GM12878 (cell line): ENCODE measurements around the gene MYO3B. TPM values are rescaled to one million over a fixed set of nuclear protein-coding genes. Genes with fewer than 3 reads are reported as not detected.

Source experiments
- ATAC-seq: fragments of 200-7000 bp; cut with Tn5 transposase; 3 replicates; pipeline ENCODE4 v1.9.1; 2020; ENCODE audit warnings: mild to moderate bottlenecking, moderate library complexity
- BruUV-seq: library from RNA; stranded (reverse); fragments of 400-500 nt; replicated peaks from 2 replicates; lab custom pipeline; 2021; lab: Mats Ljungman, UMichigan
- CTCF ChIA-PET: fragments of 300-600 bp; sonication (Branson Sonifier 250); formaldehyde crosslinking; extraction: SDS; loops from one replicate; lab custom pipeline; 2021; ENCODE audit warnings: inconsistent platforms; lab: Yijun Ruan, JAX
- POLR2A ChIA-PET: fragments of 350-600 bp; formaldehyde crosslinking; extraction: SDS; loops from one replicate; lab custom pipeline; 2021; ENCODE audit warnings: inconsistent platforms; lab: Charles Lee
- RAD21 ChIA-PET: fragments of 300-600 bp; sonication (Branson Sonifier 250); formaldehyde crosslinking; loops from one replicate; lab custom pipeline; 2023; ENCODE audit warnings: antibody characterized with exemption; ENCODE audit not compliant: unreplicated experiment; lab: Charles Lee
- SMC1A ChIA-PET: fragments of 300-600 bp; sonication (Branson Sonifier 250); formaldehyde crosslinking; loops from one replicate; lab custom pipeline; 2023; ENCODE audit not compliant: unreplicated experiment, uncharacterized antibody; lab: Charles Lee
- DNase-seq: peaks from one replicate; pipeline ENCODE4 v3.0.0-alpha.2; 2011; ENCODE audit warnings: low read depth, low spot score
- FAIRE-seq: peaks from 3 replicates; lab custom pipeline; 2011; peaks lifted over from hg19 to GRCh38; lab: Jason Lieb, UNC
- H2AFZ ChIP-seq: 2 replicates; pipeline ENCODE4 v1.6.0; 2011; ENCODE audit warnings: low read depth, low read length, control low read depth; ENCODE audit not compliant: control insufficient read depth
- H3K27ac ChIP-seq: 2 replicates; pipeline ENCODE4 v1.5.1; 2011; ENCODE audit warnings: control low read depth; ENCODE audit not compliant: control insufficient read depth, insufficient read depth
- H3K27me3 ChIP-seq, 2 experiments: replicated peaks in 1 of 2; 2 replicates each; pipeline versions ENCODE4 v1.6.0 to v1.6.1; 2011; ENCODE audit warnings: low read length in 1 of 2; ENCODE audit not compliant: control insufficient read depth in 2 of 2, insufficient read depth in 2 of 2
- H3K36me3 ChIP-seq, 2 experiments: 2 replicates each; pipeline ENCODE4 v1.5.1; 2011; ENCODE audit warnings: low read length in 1 of 2; ENCODE audit not compliant: control insufficient read depth in 2 of 2, insufficient read depth in 2 of 2
- H3K4me1 ChIP-seq: 2 replicates; pipeline ENCODE4 v1.6.1; 2011; ENCODE audit warnings: mild to moderate bottlenecking, low read length, moderate library complexity, mixed read lengths; ENCODE audit not compliant: control insufficient read depth, insufficient read depth
- H3K4me2 ChIP-seq: 2 replicates; pipeline ENCODE4 v1.6.0; 2011; ENCODE audit warnings: control low read depth; ENCODE audit not compliant: control insufficient read depth, insufficient read depth
- H3K4me3 ChIP-seq: fragments of 200-600 bp; sonication (generic); 2 replicates; pipeline ENCODE4 v1.5.1; 2016
- H3K79me2 ChIP-seq: 2 replicates; pipeline ENCODE4 v1.6.0; 2011; ENCODE audit warnings: low read length; ENCODE audit not compliant: control insufficient read depth, insufficient read depth
- H3K9ac ChIP-seq: 2 replicates; pipeline ENCODE4 v1.8.0; 2011; ENCODE audit warnings: low read length, control low read depth, mixed read lengths; ENCODE audit not compliant: control insufficient read depth, insufficient read depth
- H3K9me3 ChIP-seq: replicated peaks from 3 replicates; pipeline ENCODE4 v1.5.1; 2011; ENCODE audit warnings: mild to moderate bottlenecking, low read length; ENCODE audit not compliant: control insufficient read depth, insufficient read depth
- H4K20me1 ChIP-seq: 2 replicates; pipeline ENCODE4 v1.6.0; 2011; ENCODE audit not compliant: control insufficient read depth, insufficient read depth
- ATF2 ChIP-seq: IDR thresholded peaks from 2 replicates; pipeline ENCODE4 v1.6.1; 2012; ENCODE audit warnings: low read length, inconsistent platforms
- BRCA1 ChIP-seq: IDR thresholded peaks from 2 replicates; pipeline ENCODE4 v1.6.1; 2011; ENCODE audit warnings: low read depth, low read length, improper control_type of control experiment
- ETV6 ChIP-seq, 2 experiments: fragments of 450-650 bp in 1 of 2; IDR thresholded peaks in 1 of 2; conservative IDR thresholded peaks in 1 of 2; 2 replicates each; pipeline ENCODE4 v1.6.1; 2014; ENCODE audit warnings: antibody characterized with exemption in 1 of 2, borderline replicate concordance in 1 of 2, low read depth in 1 of 2, mild to moderate bottlenecking in 1 of 2, moderate library complexity in 1 of 2
- GABPA ChIP-seq: IDR thresholded peaks from 2 replicates; pipeline ENCODE4 v1.6.1; 2014; ENCODE audit warnings: antibody characterized with exemption, low read depth, mild to moderate bottlenecking, inconsistent platforms
- MLLT1 ChIP-seq: fragments of 450-650 bp; IDR thresholded peaks from 2 replicates; pipeline ENCODE4 v1.6.1; 2016; ENCODE audit warnings: mild to moderate bottlenecking
- NFYB ChIP-seq: IDR thresholded peaks from 2 replicates; pipeline ENCODE4 v1.6.1; 2011; ENCODE audit warnings: low read depth, mild to moderate bottlenecking, low read length, improper control_type of control experiment, moderate library complexity; ENCODE audit not compliant: insufficient read depth
- RAD51 ChIP-seq: fragments of 450-650 bp; IDR thresholded peaks from 2 replicates; pipeline ENCODE4 v1.6.1; 2016; ENCODE audit warnings: moderate library complexity, mild to moderate bottlenecking, inconsistent platforms
- SKIL ChIP-seq: fragments of 450-650 bp; IDR thresholded peaks from 2 replicates; pipeline ENCODE4 v1.6.1; 2017; ENCODE audit warnings: mild to moderate bottlenecking, low read depth, inconsistent platforms; ENCODE audit not compliant: poor library complexity, severe bottlenecking
- TCF3 ChIP-seq: IDR thresholded peaks from 2 replicates; pipeline ENCODE4 v1.6.1; 2012; ENCODE audit warnings: low read depth, mild to moderate bottlenecking, low read length, borderline replicate concordance; ENCODE audit not compliant: insufficient read depth
- in situ Hi-C: fragments of 300-500 bp; cut with MboI; formaldehyde crosslinking; loops from 9 replicates; pipeline ENCODE4 v1.14.3; 2018; ENCODE audit warnings: mixed read lengths
- intact Hi-C: fragments of 100-400 bp; cut with micrococcal nuclease; formaldehyde crosslinking; loops from one replicate; pipeline ENCODE4 v1.14.2; 2022; ENCODE audit not compliant: unreplicated experiment
- polyA plus RNA-seq, 11 experiments: library from polyadenylated mRNA; depleted of rRNA in 4 of 11; unstranded in 6 of 11; stranded (reverse) in 5 of 11; fragments of >200 nt; fragmentation: Nextera tagmentation in 4 of 11; fragmentation: Illumina TruSeq in 1 of 11; extraction: Ambion mirVana in 4 of 11; extraction: Trizol in 1 of 11; gene quantifications; 1 replicate in 1 of 11; 2 replicates in 10 of 11; pipeline versions ENCODE4 v1.2.1 to v1.2.3, GENCODE V29; 2011 to 2016; ENCODE audit warnings: inconsistent platforms in 2 of 11, missing spikeins in 2 of 11, low read depth in 1 of 11
- total RNA-seq, 4 experiments: library from RNA; depleted of rRNA in 3 of 4; stranded (reverse); fragments of >200 nt in 3 of 4; fragmentation: Illumina TruSeq in 1 of 4; extraction: Trizol in 1 of 4; gene quantifications; 2 replicates each; pipeline versions ENCODE4 v1.2.1 to v1.2.3, GENCODE V29; 2013 to 2021

The MYO3B gene
- total and polyA plus RNA-seq, 10 of the 15 experiments (the other 5 are each of a cell fraction or from before 2014, with no cell fraction given) = 1.1 to 7.1 (median 2.1) TPM

DNA sequence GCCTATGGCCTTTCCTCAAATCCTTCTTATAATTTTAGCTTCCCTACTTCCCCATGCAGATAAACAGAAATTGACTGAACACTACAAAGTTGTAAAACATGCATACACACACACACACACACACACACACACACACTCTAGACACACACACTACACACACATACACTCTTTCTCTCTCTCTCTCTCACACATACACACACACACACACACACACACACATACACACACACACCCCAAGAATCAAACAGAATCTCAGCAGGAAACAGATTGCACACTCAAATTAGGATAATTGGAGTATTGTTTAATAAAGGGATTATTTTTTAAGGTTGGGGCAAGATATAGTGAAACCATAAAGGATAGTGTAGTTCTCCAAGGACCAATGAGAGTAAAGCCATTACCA is 385.0 kb downstream of the MYO3B start:
- POLR2A ChIA-PET = interaction anchor here (0.6 kb wide), 1 partner anchor 25 kb away, joined by 5 read pairs; no protein-coding TSS in a partner anchor
- ATAC-seq = no peak
- H3K9ac ChIP-seq = no peak overlapping the region
- no peak overlapping the region for H3K4me2 ChIP-seq
- H3K9me3 ChIP-seq = no peaks in the 10 kb centered on the region
- RAD21 ChIA-PET = no interaction called here
- no peaks in the 10 kb centered on the region for H4K20me1 ChIP-seq
- no peak overlapping the region for H2AFZ ChIP-seq
- BruUV-seq = no TSS peak
- TF ChIP-seq SKIL (no peak), TCF3 (no peak), ATF2 (no peak), BRCA1 (no peak), NFYB (no peak), MLLT1 (no peak), ETV6 (conservative IDR thresholded peaks at IDR 0.05 in 1 of 2, IDR thresholded peaks at IDR 0.05 in 1 of 2; ENCODE audit: borderline replicate concordance in 1 of 2, low read depth in 1 of 2) (no peak), GABPA (no peak), RAD51 (no peak)
- TF ChIP-seq, all 136 proteins: peak for 0
- Histone ChIP-seq H3K36me3 (no peaks in the 10 kb centered on the region), H3K4me3 (no peak overlapping the region), H3K4me1 (no peaks in the 10 kb centered on the region), H3K27me3 (no peaks in the 10 kb centered on the region), H3K27ac (no peak overlapping the region), H3K79me2 (no peaks in the 10 kb centered on the region)
- ChIA-PET CTCF (interaction anchor here (1.5 kb wide), 1 partner anchor 154 kb away, joined by 3 read pairs; no protein-coding TSS in a partner anchor), SMC1A (interaction anchor here (1.7 kb wide), 1 partner anchor 13 kb away, joined by 4 read pairs; no protein-coding TSS in a partner anchor)
- no peak for FAIRE-seq
- in situ Hi-C loops (no loop called here), intact Hi-C loops (no loop called here)
- no peak for DNase-seq
